HepG2 (cell line): ENCODE results near the gene CMIP. TPM values are rescaled to one million over a fixed set of nuclear protein-coding genes. Genes with fewer than 3 reads are reported as not detected.
A peak's percentile ranks its signal among the peaks of the same experiment; 100 is the strongest.

ENCODE experiments used
- ATF7 ChIP-seq, 2 experiments: fragments of 450-650 bp in 1 of 2; sonication (generic) in 1 of 2; formaldehyde crosslinking in 1 of 2; IDR thresholded peaks; 2 replicates each; pipeline versions ENCODE4 v1.4.0 to v1.6.1; 2016 to 2020; ENCODE audit warnings: antibody characterized with exemption in 1 of 2, mild to moderate bottlenecking in 1 of 2, missing genetic modification reagents in 1 of 2
- DMTF1 ChIP-seq: sonication (generic); formaldehyde crosslinking; IDR thresholded peaks from 2 replicates; pipeline ENCODE4 v1.4.0; 2020; ENCODE audit warnings: mild to moderate bottlenecking, missing genetic modification reagents
- ELF1 ChIP-seq: sonication (generic); formaldehyde crosslinking; IDR thresholded peaks from 2 replicates; pipeline ENCODE4 v1.4.0; 2020; ENCODE audit warnings: missing genetic modification reagents
- MED13 ChIP-seq: sonication (generic); formaldehyde crosslinking; IDR thresholded peaks from 2 replicates; pipeline ENCODE4 v1.5.0; 2020; ENCODE audit warnings: missing genetic modification reagents
- MXD1 ChIP-seq: sonication (generic); formaldehyde crosslinking; IDR thresholded peaks from 2 replicates; pipeline ENCODE4 v1.4.0; 2020; ENCODE audit warnings: mild to moderate bottlenecking, missing genetic modification reagents
- MXD4 ChIP-seq: IDR thresholded peaks from 2 replicates; pipeline ENCODE4 v1.6.1; 2016; ENCODE audit warnings: mild to moderate bottlenecking, missing biosample characterization, missing genetic modification reagents
- NR0B2 ChIP-seq: sonication (generic); formaldehyde crosslinking; IDR thresholded peaks from 2 replicates; pipeline ENCODE4 v1.4.0; 2020; ENCODE audit warnings: mild to moderate bottlenecking, missing genetic modification reagents
- PHF8 ChIP-seq: sonication (generic); formaldehyde crosslinking; IDR thresholded peaks from 2 replicates; pipeline ENCODE4 v1.5.0; 2020; ENCODE audit warnings: missing genetic modification reagents
- TFAP4 ChIP-seq: sonication (generic); IDR thresholded peaks from 2 replicates; pipeline ENCODE4 v1.6.1; 2016; ENCODE audit warnings: low read depth, borderline replicate concordance
- THRA ChIP-seq: sonication (generic); formaldehyde crosslinking; IDR thresholded peaks from 2 replicates; pipeline ENCODE4 v1.4.0; 2020; ENCODE audit warnings: missing genetic modification reagents, borderline replicate concordance
- ZBTB10 ChIP-seq: sonication (generic); formaldehyde crosslinking; IDR thresholded peaks from 2 replicates; pipeline ENCODE4 v1.4.0; 2020; ENCODE audit warnings: missing genetic modification reagents, borderline replicate concordance
- ZFP90 ChIP-seq: sonication (generic); formaldehyde crosslinking; IDR thresholded peaks from 2 replicates; pipeline ENCODE4 v1.8.0; 2022; ENCODE audit warnings: missing genetic modification reagents, mild to moderate bottlenecking, inconsistent platforms, borderline replicate concordance
- ZNF282 ChIP-seq: fragments of 450-650 bp; IDR thresholded peaks from 2 replicates; pipeline ENCODE4 v1.6.1; 2018; ENCODE audit not compliant: partially characterized antibody
- ZNF34 ChIP-seq: sonication (generic); formaldehyde crosslinking; IDR thresholded peaks from 2 replicates; pipeline ENCODE4 v1.4.0; 2020; ENCODE audit warnings: mild to moderate bottlenecking, missing genetic modification reagents, borderline replicate concordance
- ZNF552 ChIP-seq: sonication (generic); formaldehyde crosslinking; IDR thresholded peaks from 2 replicates; pipeline ENCODE4 v1.9.0; 2022; ENCODE audit warnings: missing genetic modification reagents, mild to moderate bottlenecking, borderline replicate concordance
- ZNF616 ChIP-seq: sonication (generic); formaldehyde crosslinking; IDR thresholded peaks from 2 replicates; pipeline ENCODE4 v1.5.0; 2020; ENCODE audit warnings: low read depth, mild to moderate bottlenecking, missing genetic modification reagents
- ZNF710 ChIP-seq: sonication (generic); formaldehyde crosslinking; IDR thresholded peaks from 2 replicates; pipeline ENCODE4 v1.5.0; 2020; ENCODE audit warnings: mild to moderate bottlenecking, missing genetic modification reagents, borderline replicate concordance
- polyA plus RNA-seq, 8 experiments: library from polyadenylated mRNA; depleted of rRNA in 3 of 8; stranded (reverse) in 7 of 8; unstranded in 1 of 8; fragments of >200 nt; fragmentation: Illumina TruSeq in 4 of 8; extraction: Trizol in 4 of 8; gene quantifications; 2 replicates each; pipeline versions ENCODE4 v1.2.1 to v1.2.3, GENCODE V29; 2011 to 2016; ENCODE audit warnings: low read depth in 4 of 8, missing spikeins in 1 of 8, mixed read lengths in 1 of 8; ENCODE audit not compliant: insufficient read depth in 1 of 8
- total RNA-seq, 5 experiments: library from RNA; depleted of rRNA; stranded (reverse); fragments of >200 nt; fragmentation: Illumina TruSeq; extraction: Trizol; gene quantifications; 2 replicates each; pipeline ENCODE4 v1.2.3, GENCODE V29; 2016; ENCODE audit warnings: low read depth in 1 of 5

Gene CMIP
- total and polyA plus RNA-seq, 2 of the 13 experiments (the other 11 are each of a cell fraction or from before 2014, with no cell fraction given): 10.9 to 18.1 TPM

- peak; percentile 29; the same call in 1 of the 2 replicates for TF ChIP-seq THRA
- TF ChIP-seq MXD1: no peak
- TF ChIP-seq TFAP4: no peak
- TF ChIP-seq ZBTB10 (CRISPR knock-in tag): peak; percentile 43; the same call in 1 of the 2 replicates
- no peak for TF ChIP-seq ZNF34 (CRISPR knock-in tag)
- peak; percentile 55; the same call in 1 of the 2 replicates for TF ChIP-seq ZNF552 (CRISPR knock-in tag)
- no peak for TF ChIP-seq MED13 (CRISPR knock-in tag)
- TF ChIP-seq NR0B2 (CRISPR knock-in tag): no peak
- TF ChIP-seq ZNF282: no peak
- TF ChIP-seq MXD4 (CRISPR knock-in tag): peak; percentile 46; the same call in 1 of the 2 replicates
- TF ChIP-seq ZNF710 (CRISPR knock-in tag): no peak
- TF ChIP-seq PHF8 (CRISPR knock-in tag): 0 out of 2 replicates have a peak, but pooled peaks have one; percentile 25
- no peak for TF ChIP-seq ZFP90 (CRISPR knock-in tag)
- no peak; the same call in 1 of the 2 replicates for TF ChIP-seq ELF1 (CRISPR knock-in tag)
- no peak for TF ChIP-seq ATF7 (IDR thresholded peaks at IDR 0.05)
- TF ChIP-seq ATF7 (CRISPR knock-in tag; IDR thresholded peaks at IDR 0.05): no peak
- TF ChIP-seq DMTF1 (CRISPR knock-in tag): no peak
- TF ChIP-seq ZNF616: peak; percentile 74; the same call in 1 of the 2 replicates
These were observed 147.8 kb downstream of the CMIP start (continued) for GRCh38 chr16:81592353-81592866.
